T-helper 2 cell treated with Interferon-gamma antibody and Interleukin-4, amounts not matched to agents 5 μg/mL and 100 μg/mL, for 36 hours (primary cell): Measurements from ENCODE around the gene RFC2.
A peak's percentile ranks its signal among the peaks of the same experiment; 100 is the strongest.

Source experiments
- DNase-seq: peaks from one replicate; pipeline ENCODE4 v3.0.0; 2021; ENCODE audit warnings: low spot score
- H3K27ac Mint-ChIP-seq: one replicate; pipeline ENCODE4 v1.8.0; 2021; ENCODE audit warnings: mild to moderate bottlenecking, mixed read lengths
- H3K27me3 Mint-ChIP-seq: one replicate; pipeline ENCODE4 v1.8.0; 2021; ENCODE audit warnings: low read depth, mixed read lengths
- H3K36me3 Mint-ChIP-seq: one replicate; pipeline ENCODE4 v1.8.0; 2021; ENCODE audit warnings: low read depth, mixed read lengths
- H3K4me1 Mint-ChIP-seq: one replicate; pipeline ENCODE4 v1.8.0; 2021; ENCODE audit warnings: low read depth, mixed read lengths
- H3K4me3 Mint-ChIP-seq: one replicate; pipeline ENCODE4 v1.8.0; 2022; ENCODE audit warnings: mild to moderate bottlenecking, moderate library complexity, mixed read lengths
- H3K9me3 Mint-ChIP-seq: one replicate; pipeline ENCODE4 v1.8.0; 2021; ENCODE audit warnings: mixed read lengths

The RFC2 gene

GRCh38 chr7:74254129-74254857 is at the start of gene RFC2:
Gene RFC2 (minus strand): TSS chr7:74254399. CDS start chr7:74254383, 16 bp downstream.
- peak; percentile 98 for DNase-seq
- Mint-ChIP-seq H3K27me3 (no peaks in the 10 kb centered on the region), H3K4me1 (peaks cover 30% of the 10 kb centered on the region), H3K27ac (peak within 1 kb of the TSS; percentile 93), H3K9me3 (no peaks in the 10 kb centered on the region), H3K36me3 (peaks cover 26% of the 10 kb centered on the region), H3K4me3 (peak within 1 kb of the TSS; percentile 96)

- Mint-ChIP-seq H3K27ac (no peak overlapping the region), H3K9me3 (no peaks in the 10 kb centered on the region), H3K27me3 (peaks cover 9% of the 10 kb centered on the region), H3K4me1 (no peaks in the 10 kb centered on the region), H3K36me3 (no peaks in the 10 kb centered on the region), H3K4me3 (no peak overlapping the region)
- DNase-seq: no peak
These were observed 48.6 kb upstream of the RFC2 start for GRCh38 chr7:74302745-74303221.

- Mint-ChIP-seq H3K36me3 (no peaks in the 10 kb centered on the region), H3K27ac (no peak overlapping the region), H3K9me3 (no peaks in the 10 kb centered on the region), H3K4me3 (no peak overlapping the region), H3K27me3 (peaks cover 5% of the 10 kb centered on the region), H3K4me1 (no peaks in the 10 kb centered on the region)
- DNase-seq: no peak
These were observed 46.7 kb upstream of the RFC2 start for GRCh38 chr7:74300926-74301325.

- DNase-seq: no peak
- no peaks in the 10 kb centered on the region for H3K4me1 Mint-ChIP-seq
- no peaks in the 10 kb centered on the region for H3K36me3 Mint-ChIP-seq
These were observed 45.2 kb upstream of the RFC2 start for GRCh38 chr7:74299401-74299800.

GRCh38 chr7:74297516-74298233 is 43.5 kb upstream of the RFC2 start:
- Mint-ChIP-seq H3K27ac (no peak overlapping the region), H3K4me3 (no peak overlapping the region), H3K4me1 (peaks cover 3% of the 10 kb centered on the region), H3K36me3 (no peaks in the 10 kb centered on the region), H3K9me3 (no peaks in the 10 kb centered on the region), H3K27me3 (peaks cover 8% of the 10 kb centered on the region)
- DNase-seq: no peak

More at GRCh38 chr7:74299401-74299800, 45.2 kb upstream of the RFC2 start:
- Mint-ChIP-seq H3K4me3 (no peak overlapping the region), H3K9me3 (no peaks in the 10 kb centered on the region), H3K27ac (no peak overlapping the region), H3K27me3 (no peaks in the 10 kb centered on the region)

- Mint-ChIP-seq H3K9me3 (no peaks in the 10 kb centered on the region), H3K27me3 (peaks cover 26% of the 10 kb centered on the region), H3K36me3 (no peaks in the 10 kb centered on the region), H3K4me1 (peaks cover 5% of the 10 kb centered on the region), H3K27ac (no peak overlapping the region), H3K4me3 (no peak overlapping the region)
- no peak for DNase-seq
These were observed 40.2 kb upstream of the RFC2 start for GRCh38 chr7:74294191-74294998.

- H3K36me3 Mint-ChIP-seq: no peaks in the 10 kb centered on the region
- H3K27ac Mint-ChIP-seq: no peak overlapping the region
- no peak for DNase-seq
- peaks cover 8% of the 10 kb centered on the region for H3K4me1 Mint-ChIP-seq
- no peaks in the 10 kb centered on the region for H3K9me3 Mint-ChIP-seq
- H3K27me3 Mint-ChIP-seq: peaks cover 31% of the 10 kb centered on the region
- no peak overlapping the region for H3K4me3 Mint-ChIP-seq
These were observed 39.3 kb upstream of the RFC2 start for GRCh38 chr7:74293577-74293908.

- Mint-ChIP-seq H3K27ac (no peak overlapping the region), H3K27me3 (peaks cover 37% of the 10 kb centered on the region), H3K9me3 (no peaks in the 10 kb centered on the region), H3K36me3 (no peaks in the 10 kb centered on the region), H3K4me1 (peaks cover 10% of the 10 kb centered on the region), H3K4me3 (no peak overlapping the region)
- no peak for DNase-seq
These were observed 38.8 kb upstream of the RFC2 start for GRCh38 chr7:74292757-74293576.

GRCh38 chr7:74291535-74291934 is 37.3 kb upstream of the RFC2 start:
- DNase-seq: no peak
- H3K4me3 Mint-ChIP-seq: peak overlapping the region; percentile 10

GRCh38 chr7:74290981-74291441 is 36.8 kb upstream of the RFC2 start:
- no peak overlapping the region for H3K27ac Mint-ChIP-seq
- no peak for DNase-seq
- peak overlapping the region; percentile 10 for H3K4me3 Mint-ChIP-seq
- H3K9me3 Mint-ChIP-seq: no peaks in the 10 kb centered on the region
- H3K4me1 Mint-ChIP-seq: peaks cover 11% of the 10 kb centered on the region
- peaks cover 43% of the 10 kb centered on the region for H3K27me3 Mint-ChIP-seq
- no peaks in the 10 kb centered on the region for H3K36me3 Mint-ChIP-seq

More at GRCh38 chr7:74291535-74291934, 37.3 kb upstream of the RFC2 start:
- Mint-ChIP-seq H3K36me3 (no peaks in the 10 kb centered on the region), H3K27me3 (peaks cover 43% of the 10 kb centered on the region), H3K4me1 (peaks cover 11% of the 10 kb centered on the region), H3K9me3 (no peaks in the 10 kb centered on the region), H3K27ac (no peak overlapping the region)

GRCh38 chr7:74290553-74290950 is 36.4 kb upstream of the RFC2 start:
- H3K27ac Mint-ChIP-seq: no peak overlapping the region
- H3K9me3 Mint-ChIP-seq: no peaks in the 10 kb centered on the region
- H3K4me3 Mint-ChIP-seq: peak overlapping the region; percentile 1
- peaks cover 11% of the 10 kb centered on the region for H3K4me1 Mint-ChIP-seq
- H3K36me3 Mint-ChIP-seq: no peaks in the 10 kb centered on the region
- H3K27me3 Mint-ChIP-seq: peaks cover 43% of the 10 kb centered on the region
- no peak for DNase-seq

- peak overlapping the region; percentile 21 for H3K4me3 Mint-ChIP-seq
- H3K9me3 Mint-ChIP-seq: no peaks in the 10 kb centered on the region
- no peak overlapping the region for H3K27ac Mint-ChIP-seq
- no peaks in the 10 kb centered on the region for H3K36me3 Mint-ChIP-seq
- peaks cover 43% of the 10 kb centered on the region for H3K27me3 Mint-ChIP-seq
- H3K4me1 Mint-ChIP-seq: peaks cover 11% of the 10 kb centered on the region
- DNase-seq: no peak
These were observed 35.7 kb upstream of the RFC2 start for GRCh38 chr7:74289659-74290552.
